CD4-positive, alpha-beta T cell treated with Interleukin-15 for 1 hour (primary cell): ENCODE results near the gene LRRC3.

Source experiments
- DNase-seq: peaks from one replicate; pipeline ENCODE4 v3.0.0-alpha.2; 2020

LRRC3 gene

DNA sequence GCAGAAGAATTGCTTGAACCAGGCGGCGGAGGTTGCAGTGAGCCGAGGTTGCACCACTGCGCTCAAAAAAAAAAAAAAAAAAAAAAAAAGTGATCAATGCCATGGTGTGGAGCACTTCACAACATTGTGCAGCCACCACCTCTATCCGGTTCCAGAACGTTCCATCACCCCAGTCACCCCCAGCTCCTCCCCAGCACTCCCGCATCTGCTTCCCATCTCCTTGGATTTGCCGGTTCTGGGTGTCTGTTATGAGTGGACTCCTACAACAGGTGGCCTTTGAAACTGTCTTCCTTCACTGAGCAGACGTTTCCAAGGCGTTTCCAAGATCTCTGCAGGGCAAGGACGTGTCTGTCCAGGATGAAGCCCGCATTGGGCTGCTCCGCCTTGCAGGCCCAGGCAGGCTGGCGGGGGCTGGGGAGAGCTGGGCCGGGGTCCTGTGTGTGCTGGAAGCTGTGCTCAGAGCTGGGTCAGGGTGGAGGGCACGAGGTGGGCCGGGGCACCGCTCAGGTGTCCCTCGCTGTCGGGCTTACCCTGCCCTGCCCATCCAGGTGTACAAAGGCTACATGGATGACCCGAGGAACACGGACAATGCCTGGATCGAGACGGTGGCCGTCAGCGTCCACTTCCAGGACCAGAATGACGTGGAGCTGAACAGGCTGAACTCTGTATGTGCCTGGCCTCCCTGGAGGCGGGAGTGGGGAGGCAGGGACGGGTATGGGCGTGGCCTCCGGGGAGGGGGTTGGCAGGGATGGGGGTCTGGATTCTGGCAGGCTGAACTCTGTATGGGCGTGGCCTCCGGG is 14.9 kb upstream of the LRRC3 start:
- no peak for DNase-seq

DNA sequence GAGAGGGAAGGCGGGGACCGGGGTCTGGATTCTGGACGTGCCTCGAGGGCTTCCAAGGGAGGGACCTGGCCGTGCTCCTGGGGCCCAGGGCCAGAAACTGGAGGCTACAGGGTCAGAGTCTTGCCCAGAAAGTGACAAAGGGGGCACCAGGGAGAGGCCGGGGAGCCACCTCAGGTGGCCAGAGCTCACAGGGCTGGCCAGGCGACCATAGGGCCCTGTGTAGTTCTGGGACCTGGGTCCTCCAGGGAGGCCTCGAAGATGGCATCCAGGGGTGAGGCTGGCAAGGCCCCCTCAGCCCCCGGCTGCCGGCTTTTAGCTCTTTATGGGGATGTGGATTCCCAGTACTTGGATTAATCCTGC is 14.3 kb upstream of the LRRC3 start:
- no peak for DNase-seq

GRCh38 chr21:44441581-44442265 is 13.6 kb upstream of the LRRC3 start:
- DNase-seq, result no peak

- DNase-seq, result no peak
Observed at GRCh38 chr21:44442266-44443125, 12.8 kb upstream of the LRRC3 start.

GRCh38 chr21:44443291-44443890 is 11.9 kb upstream of the LRRC3 start:
- DNase-seq, result no peak

DNA sequence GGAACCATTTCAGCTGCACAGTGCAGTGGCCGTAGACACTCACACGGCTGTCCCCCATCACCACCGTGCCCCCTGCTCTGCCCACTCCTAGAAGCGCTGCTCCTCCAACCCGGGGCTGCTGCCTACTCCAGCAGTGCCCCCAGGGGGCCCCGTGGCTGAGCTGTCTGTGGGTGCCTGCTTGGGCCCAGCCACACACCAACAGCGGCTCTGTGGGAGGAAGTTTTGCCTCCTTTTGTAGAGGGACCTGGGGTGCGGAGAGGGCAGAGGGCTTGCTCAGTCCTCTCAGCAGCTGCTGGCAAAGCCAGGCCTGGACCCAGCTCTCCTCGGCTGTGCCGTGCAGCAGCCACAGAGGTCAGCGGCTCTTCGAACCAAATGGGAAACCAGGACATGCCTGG is 11.4 kb upstream of the LRRC3 start:
- DNase-seq, result no peak

DNA sequence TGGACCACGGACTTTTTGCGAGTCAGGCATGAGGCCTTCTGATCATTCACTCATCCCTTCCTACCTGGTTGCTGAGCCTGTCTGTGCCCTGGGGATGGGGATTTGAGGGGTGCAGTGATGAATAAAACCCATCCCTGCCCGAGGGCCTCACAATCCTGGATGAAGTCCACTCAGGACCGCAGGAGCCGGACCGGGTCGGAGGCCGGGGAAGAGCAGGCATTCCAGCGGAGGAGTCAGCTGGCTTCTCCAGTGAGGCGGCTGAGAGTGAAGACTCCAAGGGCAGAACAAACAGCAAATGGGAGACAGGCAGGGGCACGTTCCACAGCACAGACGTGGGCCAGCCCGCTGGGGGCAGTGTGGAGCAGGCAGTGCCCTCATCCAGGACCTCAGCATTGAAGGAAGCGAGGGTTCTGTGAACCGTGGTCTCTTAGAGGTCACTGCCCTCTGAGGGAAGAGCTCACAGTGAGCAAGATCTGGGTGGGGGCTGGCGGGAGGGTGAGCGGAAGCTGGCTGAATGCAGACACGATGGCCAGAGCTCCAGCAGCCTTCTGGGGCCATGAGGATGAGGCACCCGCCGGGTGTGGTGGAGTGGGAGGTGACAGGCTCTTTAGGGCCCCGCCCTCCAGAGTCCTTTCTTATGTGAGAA is 10.9 kb upstream of the LRRC3 start:
- no peak for DNase-seq

DNA sequence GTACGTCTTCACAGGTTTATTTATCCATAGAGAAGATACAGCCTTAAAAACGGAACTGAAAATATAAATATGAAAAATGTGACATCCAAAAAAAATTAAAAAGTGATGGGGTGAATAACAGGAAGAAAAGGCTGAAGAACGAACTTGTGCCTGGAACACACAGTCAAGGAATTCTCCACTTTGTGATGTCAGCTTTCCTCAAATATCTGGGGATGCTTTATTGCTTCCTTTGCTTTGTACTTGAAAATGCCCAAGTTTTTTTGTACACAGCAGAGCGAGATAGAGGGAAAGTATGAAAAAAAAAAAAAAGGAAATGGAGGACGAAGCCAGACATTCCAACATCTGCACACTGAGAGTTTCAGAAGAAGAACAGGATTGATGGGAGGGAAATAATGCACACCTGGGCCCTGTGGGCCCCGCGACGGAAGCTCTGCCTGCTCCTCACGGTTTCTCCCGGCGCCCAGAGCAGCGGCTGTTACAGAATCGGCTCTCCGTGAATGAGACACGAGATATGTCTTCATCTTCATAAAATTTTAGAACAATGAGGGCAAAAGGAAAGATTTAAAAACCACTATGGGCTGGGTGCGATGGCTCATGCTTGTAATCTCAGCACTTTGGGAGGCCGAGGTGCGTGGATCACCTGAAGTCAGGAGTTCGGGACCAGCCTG is 10.0 kb upstream of the LRRC3 start:
- no peak for DNase-seq

DNA sequence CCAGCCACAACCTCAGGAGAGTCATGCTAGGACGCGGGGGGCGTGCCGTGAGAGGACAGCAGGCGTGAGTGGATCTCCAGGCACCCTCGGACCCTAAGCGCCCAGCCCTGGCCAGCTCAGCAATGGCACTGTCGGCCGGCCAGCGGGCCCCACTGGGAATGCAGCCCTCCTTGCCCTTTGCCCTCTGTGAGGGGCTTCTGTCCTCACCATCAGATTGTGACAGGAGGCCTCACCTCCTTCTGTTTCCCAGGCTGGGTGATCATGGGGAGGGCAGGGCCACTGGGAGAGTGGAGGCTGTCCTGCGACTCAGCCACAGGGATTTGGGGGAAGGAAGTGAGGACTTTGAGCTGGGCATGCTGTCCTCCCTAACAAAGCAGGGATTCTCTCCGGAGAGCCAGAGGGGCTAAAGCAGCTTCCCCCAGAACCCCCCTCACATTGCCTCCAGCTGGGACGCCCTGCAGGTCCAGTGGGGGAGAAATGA is 6.6 kb upstream of the LRRC3 start:
- peak; percentile 15 for DNase-seq

DNA sequence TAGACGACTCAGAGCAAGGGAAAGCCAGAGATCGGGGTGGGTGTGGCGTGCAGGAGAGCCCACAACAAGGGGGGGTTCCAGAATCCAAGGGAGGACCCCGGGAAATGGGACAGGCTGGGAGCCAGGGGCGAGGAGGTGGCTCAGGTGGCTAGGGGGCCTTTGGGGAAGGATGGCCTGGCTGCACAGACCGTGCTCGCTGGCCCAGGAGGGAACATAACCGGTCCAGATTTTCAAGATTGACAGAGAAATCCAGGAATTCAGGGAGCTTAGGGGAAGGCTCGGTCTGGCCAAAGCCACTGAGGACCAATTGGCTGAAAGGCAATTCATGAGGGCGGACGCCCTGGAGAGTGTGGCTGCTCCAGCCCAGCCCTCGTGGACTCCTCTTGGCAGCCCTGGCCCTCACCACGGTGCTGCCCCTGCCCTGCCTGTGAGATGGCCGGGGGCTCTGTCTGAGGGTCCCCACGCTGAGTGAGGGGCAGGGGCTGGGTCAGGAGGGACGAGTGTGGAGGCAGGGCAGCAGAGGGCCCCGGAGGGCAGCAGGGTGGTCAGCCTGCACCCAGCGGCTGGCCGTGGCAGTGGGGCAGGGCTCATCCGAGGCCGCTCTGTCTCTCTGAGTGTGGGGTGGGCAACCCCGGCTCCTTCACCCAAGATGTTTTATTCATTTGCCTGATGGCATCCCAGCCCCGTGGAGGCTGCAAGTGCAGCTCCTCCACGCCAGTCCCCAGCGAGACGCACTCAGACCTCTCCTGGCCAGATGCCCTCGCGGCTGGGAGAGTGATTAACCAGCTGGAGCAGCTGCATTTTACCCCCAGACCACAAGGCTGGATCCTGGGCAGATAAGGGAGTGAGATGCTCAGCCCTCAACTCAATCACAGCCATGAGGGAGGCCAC is 5.6 kb upstream of the LRRC3 start:
- peak; percentile 13 for DNase-seq

- no peak for DNase-seq
Observed at GRCh38 chr21:44450402-44450801, 4.9 kb upstream of the LRRC3 start.

GRCh38 chr21:44450999-44451398 is 4.3 kb upstream of the LRRC3 start:
- peak; percentile 5 for DNase-seq

- DNase-seq, result no peak
Observed at GRCh38 chr21:44453120-44453519, 2.2 kb upstream of the LRRC3 start.

DNA sequence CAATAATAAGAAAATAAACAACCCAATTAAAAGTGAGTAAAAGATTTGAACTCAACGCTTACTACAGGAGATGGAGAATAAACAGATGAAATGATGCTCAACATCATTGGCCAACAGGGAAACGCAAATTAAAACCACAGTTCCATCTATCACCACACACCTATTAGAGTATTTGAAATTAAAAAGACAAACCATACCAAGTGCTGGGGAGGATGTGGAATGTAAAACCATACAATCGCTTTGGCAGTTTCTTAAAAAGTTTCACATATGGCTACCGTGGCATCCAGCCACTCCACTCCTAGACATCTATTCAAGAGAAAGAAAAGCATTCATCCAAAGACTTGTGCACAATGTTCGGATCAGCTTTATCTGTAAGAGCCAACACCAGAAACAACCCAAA is 1.3 kb upstream of the LRRC3 start:
- no peak for DNase-seq

DNA sequence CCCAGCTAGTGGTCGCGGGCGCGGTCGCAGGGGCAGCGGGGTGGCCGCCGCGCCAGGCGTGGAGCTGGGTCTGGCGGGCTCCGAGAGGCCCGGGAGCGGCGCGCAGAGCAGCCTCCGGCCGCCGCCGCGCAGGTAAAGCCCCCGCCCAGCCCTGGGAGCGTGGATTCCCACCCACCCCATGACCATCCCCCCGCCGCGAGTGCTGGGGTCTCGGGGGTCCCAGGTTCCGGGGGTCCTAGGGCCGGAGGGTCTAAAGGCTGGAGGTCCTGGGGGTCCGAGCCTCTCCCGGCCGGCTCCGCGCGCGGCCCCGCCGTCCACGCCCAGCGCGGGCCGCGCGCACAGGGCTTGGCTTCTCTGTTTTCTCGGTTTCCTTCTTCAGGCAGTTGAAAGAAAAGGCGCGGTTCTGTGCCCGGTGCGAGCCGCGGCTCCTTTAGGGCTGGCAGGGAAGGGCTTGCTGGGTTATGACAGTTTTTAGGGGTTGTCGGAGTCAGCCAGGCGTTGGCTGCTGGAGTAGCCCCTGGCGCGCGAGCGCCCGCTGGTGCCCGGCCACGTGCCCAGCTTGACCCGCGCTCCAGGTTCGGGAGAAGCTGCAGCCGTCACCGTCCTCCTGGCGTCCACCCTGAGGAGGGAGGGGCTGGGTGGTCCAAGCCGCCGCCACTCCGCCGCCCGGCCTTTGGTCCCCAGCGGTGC is 359 bp downstream of the LRRC3 start:
- peak; percentile 18 for DNase-seq

DNA sequence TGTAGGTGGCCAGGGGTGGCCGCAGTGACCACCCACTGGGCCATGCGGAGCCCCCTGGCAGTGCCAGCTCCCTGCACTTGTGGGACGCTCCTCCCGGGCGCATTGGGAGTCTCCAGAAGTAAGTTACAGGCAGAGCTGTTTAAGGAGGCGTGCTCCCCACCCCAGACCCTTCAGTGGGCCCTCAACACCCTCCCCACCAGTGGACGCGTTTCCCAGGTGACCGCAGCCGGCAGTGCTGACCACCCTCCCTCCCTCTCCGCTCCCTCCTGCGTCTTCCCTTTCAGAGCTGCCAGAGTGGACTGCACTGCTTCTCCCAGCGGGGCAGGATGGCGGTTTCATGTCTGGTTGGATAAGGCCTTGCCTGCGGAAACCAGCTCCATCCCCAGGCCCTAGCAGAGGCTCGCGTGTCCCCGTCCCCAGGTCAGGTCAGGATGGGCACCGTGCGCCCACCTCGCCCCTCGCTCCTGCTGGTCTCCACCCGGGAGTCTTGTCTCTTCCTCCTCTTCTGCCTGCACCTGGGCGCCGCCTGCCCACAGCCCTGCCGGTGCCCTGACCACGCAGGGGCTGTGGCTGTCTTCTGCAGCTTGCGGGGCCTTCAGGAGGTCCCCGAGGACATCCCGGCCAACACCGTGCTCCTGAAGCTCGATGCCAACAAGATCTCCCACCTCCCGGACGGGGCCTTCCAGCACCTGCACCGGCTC is 1.1 kb downstream of the LRRC3 start:
- peak; percentile 13 for DNase-seq

DNA sequence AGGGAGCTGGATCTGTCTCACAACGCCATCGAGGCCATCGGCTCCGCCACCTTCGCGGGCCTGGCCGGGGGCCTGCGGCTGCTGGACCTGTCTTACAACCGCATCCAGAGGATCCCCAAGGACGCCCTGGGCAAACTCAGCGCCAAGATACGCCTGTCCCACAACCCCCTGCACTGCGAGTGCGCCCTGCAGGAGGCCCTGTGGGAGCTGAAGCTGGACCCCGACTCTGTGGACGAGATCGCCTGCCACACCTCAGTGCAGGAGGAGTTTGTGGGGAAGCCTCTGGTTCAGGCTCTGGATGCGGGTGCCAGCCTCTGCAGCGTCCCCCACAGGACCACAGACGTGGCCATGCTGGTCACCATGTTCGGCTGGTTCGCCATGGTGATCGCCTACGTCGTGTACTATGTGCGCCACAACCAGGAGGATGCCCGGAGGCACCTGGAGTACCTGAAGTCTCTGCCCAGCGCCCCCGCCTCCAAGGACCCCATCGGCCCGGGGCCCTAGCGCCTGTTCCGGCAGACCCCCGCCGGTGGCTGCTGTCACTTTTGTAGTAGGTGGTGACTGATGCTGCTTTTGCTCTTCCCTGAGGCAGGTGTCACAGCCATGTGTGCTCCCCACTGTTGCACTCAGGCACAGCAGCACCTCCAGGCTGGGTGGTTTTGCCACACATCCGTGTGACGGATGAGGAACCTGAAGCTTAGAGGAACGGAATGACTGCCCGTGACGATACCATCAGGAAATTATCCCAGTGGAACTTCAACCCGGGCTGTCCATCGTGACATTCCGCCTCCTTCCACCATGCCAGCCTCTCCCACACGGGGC is 1.8 kb downstream of the LRRC3 start:
- peak; percentile 16 for DNase-seq

GRCh38 chr21:44458971-44459711 is 3.8 kb downstream of the LRRC3 start:
- DNase-seq, result peak; percentile 15
